ENCODE data around the gene MSI2. TPM values are rescaled to one million over a fixed set of nuclear protein-coding genes. Genes with fewer than 3 reads are reported as not detected.

MSI2 gene
- total RNA-seq, 1 experiment from 2014 or later, result 76.6 TPM

DNA sequence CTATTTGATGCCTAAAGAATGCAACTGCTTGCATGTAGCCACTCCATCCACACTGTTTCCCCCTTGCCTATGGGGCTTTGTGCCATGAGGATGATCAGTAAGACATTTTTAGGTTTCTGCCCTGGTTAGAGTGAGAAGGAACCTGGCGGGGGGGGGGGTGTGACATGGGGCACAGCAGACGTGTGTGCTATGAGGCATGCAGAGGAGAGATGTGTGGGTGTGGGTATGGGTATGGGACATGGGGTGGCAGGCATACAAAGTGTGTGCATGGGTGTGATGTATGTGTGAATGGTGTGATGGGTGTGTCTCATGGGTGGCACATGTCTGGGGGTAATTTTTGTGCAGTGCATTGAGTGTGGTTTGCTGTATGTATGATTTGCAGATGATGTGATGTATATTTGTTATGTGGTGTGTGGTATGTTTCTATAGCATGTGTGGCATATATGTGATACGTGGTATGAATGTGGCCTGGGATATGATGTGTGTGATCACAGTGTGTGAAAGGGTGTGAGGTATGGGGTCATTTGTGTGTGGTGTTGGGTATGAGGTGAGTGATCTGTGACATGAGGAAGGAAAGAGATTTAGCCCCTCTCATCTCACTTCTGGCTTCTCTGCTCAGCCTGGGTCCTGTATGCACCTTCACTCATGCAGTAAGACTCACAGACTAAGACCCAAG, 473.8 kb downstream of the MSI2 start:
- no peak overlapping the region for H3K27ac ChIP-seq
- H3K4me1 ChIP-seq, result no peaks in the 10 kb centered on the region
- no peaks in the 10 kb centered on the region for H3K27me3 ChIP-seq
- no peaks in the 10 kb centered on the region for H3K9me3 ChIP-seq (replicated peaks)
- H3K36me3 ChIP-seq, result no peaks in the 10 kb centered on the region
- no peak overlapping the region for H3K4me3 ChIP-seq
- DNase-seq, result no peak

DNA sequence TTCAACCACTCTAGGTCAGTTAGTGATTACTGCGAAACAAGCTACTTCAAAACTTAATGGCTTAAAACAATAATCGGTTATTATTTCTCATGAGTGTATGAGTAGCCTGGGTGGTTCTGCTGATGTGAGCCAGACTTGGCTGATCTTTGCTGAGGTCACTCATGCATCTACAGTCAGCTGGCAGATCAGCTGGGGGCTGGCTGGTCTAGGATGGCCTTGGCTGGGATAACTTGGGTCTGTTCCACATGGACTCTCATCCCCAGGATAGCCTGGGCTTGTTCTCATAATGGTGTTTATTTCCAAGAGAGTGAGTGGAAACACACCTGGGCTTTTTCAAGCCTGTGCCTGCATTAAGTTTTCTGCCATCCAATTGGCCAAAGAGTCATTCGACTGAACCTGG, 475.7 kb downstream of the MSI2 start:
- Histone ChIP-seq H3K4me3 (no peak overlapping the region), H3K27ac (no peak overlapping the region), H3K9me3 (replicated peaks) (no peaks in the 10 kb centered on the region), H3K27me3 (no peaks in the 10 kb centered on the region), H3K36me3 (no peaks in the 10 kb centered on the region), H3K4me1 (no peaks in the 10 kb centered on the region)
- DNase-seq, result no peak

DNA sequence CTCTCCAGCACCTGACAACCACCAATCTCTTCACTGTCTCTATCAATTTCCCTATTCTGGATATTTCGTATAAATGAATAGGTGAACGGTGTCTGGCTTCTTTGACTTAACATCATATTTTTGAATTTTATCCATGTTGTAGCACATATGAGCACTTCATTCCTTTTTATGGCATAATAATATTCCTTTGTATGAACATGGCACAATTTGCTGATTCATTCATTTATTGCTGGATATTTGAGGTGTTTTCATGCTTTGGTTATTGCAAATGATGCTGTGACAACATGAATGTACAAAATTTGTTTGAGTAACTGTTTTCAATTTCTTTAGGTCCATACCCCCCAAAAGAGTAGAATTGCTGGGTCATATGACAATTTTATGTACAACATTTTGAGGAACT, 476.8 kb downstream of the MSI2 start:
- no peak for DNase-seq
- Histone ChIP-seq H3K27ac (no peak overlapping the region), H3K36me3 (no peaks in the 10 kb centered on the region), H3K27me3 (no peaks in the 10 kb centered on the region), H3K4me1 (no peaks in the 10 kb centered on the region), H3K9me3 (replicated peaks) (no peaks in the 10 kb centered on the region), H3K4me3 (no peak overlapping the region)

Other genes starting within 250 kb of the MSI2 start
- 20.1 and 22.2 TPM in 2 replicates for gene AKAP1, start 171.3 kb upstream of the MSI2 start, total RNA-seq (2014; rRNA removed; shearing (Covaris generic))

All from SJCRH30 (cell line).